Activated CD8-positive, alpha-beta T cell treated with anti-CD3 and anti-CD28 coated beads, Interleukin-2, amount 10 ng/mL, durations not matched to agents 7 days and 5 days (primary cell): ENCODE measurements around the gene NSUN7. TPM values are rescaled to one million over a fixed set of nuclear protein-coding genes. Genes with fewer than 3 reads are reported as not detected.

ENCODE experiments used
- ATAC-seq: fragments of 150-1000 bp; cut with Tn5 transposase; one replicate; pipeline ENCODE4 v1.10.0; 2021; ENCODE audit warnings: moderate library complexity
- CTCF ChIA-PET: fragments of 350-600 bp; sonication (Branson Sonifier 250); formaldehyde crosslinking; loops from one replicate; lab custom pipeline; 2021; ENCODE audit warnings: antibody characterized with exemption; lab: Charles Lee
- POLR2A ChIA-PET: fragments of 350-600 bp; sonication (Branson Sonifier 250); formaldehyde crosslinking; loops from one replicate; lab custom pipeline; 2021; ENCODE audit warnings: antibody characterized with exemption; lab: Charles Lee
- DNase-seq: peaks from one replicate; pipeline ENCODE4 v3.0.0-alpha.2; 2020
- H3K27ac Mint-ChIP-seq: one replicate; pipeline ENCODE4 v1.8.0; 2021; ENCODE audit warnings: mild to moderate bottlenecking, mixed read lengths
- H3K27me3 Mint-ChIP-seq: one replicate; pipeline ENCODE4 v1.8.0; 2021; ENCODE audit warnings: low read depth, mixed read lengths
- H3K36me3 Mint-ChIP-seq: one replicate; pipeline ENCODE4 v1.8.0; 2021; ENCODE audit warnings: low read depth, mixed read lengths
- H3K4me1 Mint-ChIP-seq: one replicate; pipeline ENCODE4 v1.8.0; 2021; ENCODE audit warnings: low read depth, mixed read lengths
- H3K4me3 Mint-ChIP-seq: one replicate; pipeline ENCODE4 v1.8.0; 2021; ENCODE audit warnings: mild to moderate bottlenecking, mixed read lengths
- H3K9me3 Mint-ChIP-seq: one replicate; pipeline ENCODE4 v1.8.0; 2022; ENCODE audit warnings: mixed read lengths; ENCODE audit not compliant: insufficient read depth
- total RNA-seq, 2 experiments: library from RNA; stranded (reverse); gene quantifications; one replicate each; pipeline ENCODE4 v1.2.3, GENCODE V29; 2021

Gene NSUN7
- total RNA-seq, 2 experiments from 2014 or later, result 0.10 TPM; not detected in 1

GRCh38 chr4:40721730-40722171, 28.0 kb upstream of the NSUN7 start:
- ATAC-seq (no peak), DNase-seq (no peak)
- ChIA-PET POLR2A (no interaction called here), CTCF (no interaction called here)
- Mint-ChIP-seq H3K36me3 (no peaks in the 10 kb centered on the region), H3K9me3 (peaks cover 3% of the 10 kb centered on the region), H3K4me1 (peaks cover 9% of the 10 kb centered on the region), H3K27ac (no peak overlapping the region), H3K4me3 (no peak overlapping the region), H3K27me3 (peaks cover 10% of the 10 kb centered on the region)

- CTCF ChIA-PET, result no interaction called here
- DNase-seq, result peak; percentile 54
- POLR2A ChIA-PET, result no interaction called here
- Mint-ChIP-seq H3K4me1 (peaks cover 9% of the 10 kb centered on the region), H3K4me3 (no peak overlapping the region), H3K27ac (no peak overlapping the region), H3K9me3 (peaks cover 3% of the 10 kb centered on the region), H3K27me3 (peaks cover 10% of the 10 kb centered on the region), H3K36me3 (no peaks in the 10 kb centered on the region)
- peak; percentile 63 for ATAC-seq
Observed at GRCh38 chr4:40722576-40723161, 27.1 kb upstream of the NSUN7 start.

- H3K4me3 Mint-ChIP-seq, result no peak overlapping the region
- H3K27ac Mint-ChIP-seq, result peak overlapping the region; percentile 10
- DNase-seq (no peak), ATAC-seq (no peak)
- ChIA-PET CTCF (no interaction called here), POLR2A (no interaction called here)
- H3K9me3 Mint-ChIP-seq, result peaks cover 3% of the 10 kb centered on the region
- H3K4me1 Mint-ChIP-seq, result peaks cover 8% of the 10 kb centered on the region
- H3K27me3 Mint-ChIP-seq, result peaks cover 9% of the 10 kb centered on the region
- H3K36me3 Mint-ChIP-seq, result no peaks in the 10 kb centered on the region
Observed at GRCh38 chr4:40723728-40724127, 26.0 kb upstream of the NSUN7 start.

- Mint-ChIP-seq H3K27ac (no peak overlapping the region), H3K36me3 (no peaks in the 10 kb centered on the region), H3K4me3 (no peak overlapping the region), H3K4me1 (peaks cover 29% of the 10 kb centered on the region), H3K27me3 (peaks cover 5% of the 10 kb centered on the region), H3K9me3 (peaks cover 3% of the 10 kb centered on the region)
- POLR2A ChIA-PET, result no interaction called here
- DNase-seq (no peak), ATAC-seq (no peak)
- CTCF ChIA-PET, result interaction anchor here (0.9 to 1.4 kb wide), 2 partner anchors 113 to 196 kb away, joined by 3 to 4 read pairs; no protein-coding TSS in a partner anchor
Observed at GRCh38 chr4:40728333-40728732, 21.4 kb upstream of the NSUN7 start.

- Mint-ChIP-seq H3K9me3 (peaks cover 3% of the 10 kb centered on the region), H3K27ac (no peak overlapping the region), H3K36me3 (no peaks in the 10 kb centered on the region), H3K4me3 (no peak overlapping the region), H3K27me3 (peaks cover 5% of the 10 kb centered on the region), H3K4me1 (peaks cover 37% of the 10 kb centered on the region)
- POLR2A ChIA-PET, result no interaction called here
- CTCF ChIA-PET, result interaction anchor here (1.2 kb wide), 1 partner anchor 11 kb away, joined by 5 read pairs; no protein-coding TSS in a partner anchor
- ATAC-seq (no peak), DNase-seq (no peak)
Observed at GRCh38 chr4:40729555-40729954, 20.2 kb upstream of the NSUN7 start.

- no peaks in the 10 kb centered on the region for H3K36me3 Mint-ChIP-seq
- CTCF ChIA-PET, result interaction anchor here (1.2 kb wide), 1 partner anchor 11 kb away, joined by 5 read pairs; no protein-coding TSS in a partner anchor
- H3K4me3 Mint-ChIP-seq, result no peak overlapping the region
- H3K27me3 Mint-ChIP-seq, result peaks cover 5% of the 10 kb centered on the region
- H3K9me3 Mint-ChIP-seq, result no peaks in the 10 kb centered on the region
- no peak overlapping the region for H3K27ac Mint-ChIP-seq
- DNase-seq (no peak), ATAC-seq (no peak)
- peaks cover 41% of the 10 kb centered on the region for H3K4me1 Mint-ChIP-seq
- POLR2A ChIA-PET, result no interaction called here
Observed at GRCh38 chr4:40730091-40730679, 19.6 kb upstream of the NSUN7 start.

GRCh38 chr4:40731361-40731760, 18.4 kb upstream of the NSUN7 start:
- no peak overlapping the region for H3K4me3 Mint-ChIP-seq
- peaks cover 5% of the 10 kb centered on the region for H3K27me3 Mint-ChIP-seq
- ChIA-PET POLR2A (interaction anchor here (1.4 kb wide), 1 partner anchor 675 kb away, joined by 6 read pairs; the partner anchor contains the start of gene N4BP2), CTCF (interaction anchor here (1.0 to 1.7 kb wide), 4 partner anchors 112 to 675 kb away, joined by 3 to 9 read pairs (median 4); partner anchors contain the start of gene N4BP2)
- no peak for DNase-seq
- no peaks in the 10 kb centered on the region for H3K9me3 Mint-ChIP-seq
- H3K27ac Mint-ChIP-seq, result peak overlapping the region; percentile 44
- peaks cover 41% of the 10 kb centered on the region for H3K4me1 Mint-ChIP-seq
- ATAC-seq, result no peak
- no peaks in the 10 kb centered on the region for H3K36me3 Mint-ChIP-seq

GRCh38 chr4:40731792-40732245, 17.9 kb upstream of the NSUN7 start:
- Mint-ChIP-seq H3K9me3 (no peaks in the 10 kb centered on the region), H3K4me1 (peaks cover 41% of the 10 kb centered on the region), H3K27me3 (peaks cover 2% of the 10 kb centered on the region), H3K27ac (peak overlapping the region; percentile 44), H3K36me3 (no peaks in the 10 kb centered on the region), H3K4me3 (peak overlapping the region; percentile 4)
- DNase-seq (peak; percentile 28), ATAC-seq (peak; percentile 62)
- ChIA-PET CTCF (interaction anchor here (1.0 to 1.7 kb wide), 6 partner anchors 12 to 676 kb away, joined by 3 to 9 read pairs (median 4); partner anchors contain the start of gene N4BP2), POLR2A (interaction anchor here (0.6 to 1.4 kb wide), 2 partner anchors 676 to 1306 kb away, joined by 3 to 6 read pairs; partner anchors contain the start of gene N4BP2)

GRCh38 chr4:40733752-40734151, 16.0 kb upstream of the NSUN7 start:
- Mint-ChIP-seq H3K9me3 (no peaks in the 10 kb centered on the region), H3K27ac (no peak overlapping the region), H3K36me3 (no peaks in the 10 kb centered on the region), H3K4me1 (peaks cover 41% of the 10 kb centered on the region), H3K27me3 (peaks cover 5% of the 10 kb centered on the region), H3K4me3 (no peak overlapping the region)
- ChIA-PET CTCF (interaction anchor here (1.4 to 6.0 kb wide), 4 partner anchors 109 to 416 kb away, joined by 3 to 81 read pairs (median 4); no protein-coding TSS in a partner anchor), POLR2A (no interaction called here)
- ATAC-seq, result no peak
- no peak for DNase-seq

GRCh38 chr4:40734497-40734896, 15.3 kb upstream of the NSUN7 start:
- CTCF ChIA-PET, result interaction anchor here (1.3 to 6.0 kb wide), 5 partner anchors 10 to 417 kb away, joined by 4 to 81 read pairs (median 4); no protein-coding TSS in a partner anchor
- POLR2A ChIA-PET, result no interaction called here
- Mint-ChIP-seq H3K4me3 (no peak overlapping the region), H3K4me1 (peaks cover 41% of the 10 kb centered on the region), H3K27me3 (peaks cover 5% of the 10 kb centered on the region), H3K36me3 (no peaks in the 10 kb centered on the region), H3K9me3 (no peaks in the 10 kb centered on the region), H3K27ac (no peak overlapping the region)
- DNase-seq, result no peak
- ATAC-seq, result no peak

- no peaks in the 10 kb centered on the region for H3K9me3 Mint-ChIP-seq
- DNase-seq, result no peak
- no peak overlapping the region for H3K4me3 Mint-ChIP-seq
- H3K4me1 Mint-ChIP-seq, result peaks cover 25% of the 10 kb centered on the region
- no peak overlapping the region for H3K27ac Mint-ChIP-seq
- H3K27me3 Mint-ChIP-seq, result peaks cover 11% of the 10 kb centered on the region
- ChIA-PET CTCF (interaction anchor here (1.0 to 6.0 kb wide), 4 partner anchors 106 to 180 kb away, joined by 3 to 81 read pairs (median 12); no protein-coding TSS in a partner anchor), POLR2A (no interaction called here)
- no peaks in the 10 kb centered on the region for H3K36me3 Mint-ChIP-seq
- no peak for ATAC-seq
Observed at GRCh38 chr4:40736910-40737309, 12.8 kb upstream of the NSUN7 start.
